GM18507 (cell line): ENCODE data around the gene PWP1.
A peak's percentile ranks its signal among the peaks of the same experiment; 100 is the strongest.

Experiments used
- DNase-seq: peaks from one replicate; pipeline ENCODE4 v3.0.0; 2011; ENCODE audit warnings: low read depth; ENCODE audit not compliant: insufficient read length; ENCODE audit errors: extremely low spot score
- FAIRE-seq: peaks from 2 replicates; lab custom pipeline; 2011; peaks lifted over from hg19 to GRCh38; lab: Jason Lieb, UNC

Gene PWP1

GRCh38 chr12:107730618-107731341 is 45.2 kb downstream of the PWP1 start:
- FAIRE-seq (no peak), DNase-seq (no peak)

- DNase-seq (no peak), FAIRE-seq (peak; percentile 48)
These were observed 45.8 kb downstream of the PWP1 start for GRCh38 chr12:107731366-107731765.

GRCh38 chr12:107732365-107732764 is 46.8 kb downstream of the PWP1 start:
- DNase-seq = no peak
- no peak for FAIRE-seq

GRCh38 chr12:107734139-107734538 is 48.5 kb downstream of the PWP1 start:
- no peak for FAIRE-seq
- DNase-seq = no peak

GRCh38 chr12:107735763-107736162 is 50.2 kb downstream of the PWP1 start:
- DNase-seq (no peak), FAIRE-seq (no peak)

- FAIRE-seq = peak; percentile 92
- DNase-seq = peak; percentile 45
These were observed 51.3 kb downstream of the PWP1 start for GRCh38 chr12:107736914-107737313.

GRCh38 chr12:107748472-107748871 is 62.9 kb downstream of the PWP1 start:
- FAIRE-seq (no peak), DNase-seq (no peak)

GRCh38 chr12:107749083-107749482 is 63.5 kb downstream of the PWP1 start:
- FAIRE-seq = no peak
- no peak for DNase-seq

- DNase-seq (no peak), FAIRE-seq (no peak)
These were observed 73.8 kb downstream of the PWP1 start for GRCh38 chr12:107759410-107759809.

GRCh38 chr12:107760207-107760808 is 74.7 kb downstream of the PWP1 start:
- no peak for DNase-seq
- no peak for FAIRE-seq

- peak; percentile 91 for FAIRE-seq
- DNase-seq = peak; percentile 97
These were observed 75.4 kb downstream of the PWP1 start, which contains the start of gene PRDM4 for GRCh38 chr12:107760809-107761501. PRDM4 (minus strand) TSS chr12:107761137; CDS start chr12:107760515, 622 bp downstream.

GRCh38 chr12:107761502-107761904 is 75.9 kb downstream of the PWP1 start:
- FAIRE-seq (no peak), DNase-seq (no peak)
